Measurements from ENCODE around the gene UBE2N. TPM values are rescaled to one million over a fixed set of nuclear protein-coding genes. Genes with fewer than 3 reads are reported as not detected.

UBE2N gene
- total and polyA plus RNA-seq, 2 donors (not counting 3 experiments of a cell fraction or from before 2014, with no cell fraction given), result 59.2 to 125 TPM

DNA sequence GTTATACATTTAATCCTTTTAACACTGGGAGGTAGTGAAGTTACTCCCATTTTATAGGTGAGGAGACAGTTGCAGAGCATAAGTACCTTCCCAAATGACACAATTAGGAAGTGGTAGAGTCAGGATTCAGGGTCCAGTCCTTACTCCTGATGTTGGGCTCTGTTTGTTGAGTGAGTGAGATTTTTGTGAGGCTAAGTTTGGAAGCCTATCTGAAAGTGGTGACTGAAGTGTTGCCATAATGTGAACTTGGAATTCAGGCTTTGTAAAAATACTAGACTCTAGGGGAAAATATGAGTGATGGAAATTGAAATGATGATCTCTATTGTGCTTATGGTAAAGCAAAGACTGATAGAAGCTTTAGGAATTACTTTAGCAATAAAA lies 61.8 kb downstream of the UBE2N start:
- no peaks in the 10 kb centered on the region for H3K9me3 ChIP-seq (replicated peaks; ENCODE audit: control insufficient read depth, insufficient read depth, low read length)
- H3K36me3 ChIP-seq (ENCODE audit: control insufficient read depth in 2 of 2, extremely low read depth in 1 of 2, insufficient read depth in 2 of 2, low read length in 2 of 2), result peaks cover 4 to 7% of the 10 kb centered on the region in 2 experiments
- peak overlapping the region; percentile 91 for H3K4me2 ChIP-seq (ENCODE audit: insufficient read depth, low read length)
- CTCF ChIA-PET, result interaction anchor here (0.7 to 6.8 kb wide), 16 partner anchors 17 to 722 kb away, joined by 3 to 87 read pairs (median 5); no protein-coding TSS in a partner anchor
- H2AFZ ChIP-seq (ENCODE audit: low read depth, low read length), result no peak overlapping the region
- no peaks in the 10 kb centered on the region for H3K27me3 ChIP-seq (ENCODE audit: control insufficient read depth in 2 of 2, insufficient read depth in 2 of 2, low read length in 2 of 2)
- peak overlapping the region; percentile 71 to 99 (median 95) for H3K4me3 ChIP-seq (replicated peaks in 1 of 3; ENCODE audit: insufficient read depth in 1 of 3, low read depth in 1 of 3, low read length in 3 of 3)
- H4K20me1 ChIP-seq (replicated peaks; ENCODE audit: control insufficient read depth, extremely low read depth, insufficient read depth, low read length), result peaks cover 8% of the 10 kb centered on the region
- POLR2A ChIA-PET, result no interaction called here
- H3K9ac ChIP-seq (replicated peaks; ENCODE audit: extremely low read depth, insufficient read depth, low read length), result peak overlapping the region; percentile 96
- FAIRE-seq (no peak), DNase-seq (ENCODE audit: low read depth, low spot score) (peak; percentile 42)
- H3K4me1 ChIP-seq (ENCODE audit: control insufficient read depth, extremely low read depth, insufficient read depth, low read length), result peaks cover 31% of the 10 kb centered on the region
- peak overlapping the region; percentile 79 for H3K27ac ChIP-seq (ENCODE audit: insufficient read depth, low read depth, low read length)
- dilution Hi-C loops (cut with MboI; ENCODE audit: extremely low pct_ligation_motif_present, low sequenced_read_pairs) (loop anchor here (25.0 kb wide), 1 partner anchor 368 kb away; no protein-coding TSS in a partner anchor), intact Hi-C loops (cut with micrococcal nuclease) (loop anchor here (1.0 to 10.0 kb wide), 5 partner anchors 155 to 453 kb away; no protein-coding TSS in a partner anchor)
- BruUV-seq (replicated peaks), result no TSS peak
- H3K79me2 ChIP-seq (ENCODE audit: control insufficient read depth, insufficient read depth, low read length), result peaks cover 68% of the 10 kb centered on the region
- TF ChIP-seq FOS (IDR thresholded peaks at IDR 0.05; ENCODE audit: borderline replicate concordance, insufficient read depth, low read length) (no peak), POLR2AphosphoS5 (IDR thresholded peaks at IDR 0.05; ENCODE audit: insufficient read depth, low read depth, low read length) (no peak), MYC (IDR thresholded peaks at IDR 0.05; ENCODE audit: low read depth, low read length) (no peak), EZH2 (IDR thresholded peaks at IDR 0.05; ENCODE audit: borderline replicate concordance, low read depth, low read length, severe bottlenecking) (no peak), GATA2 (IDR thresholded peaks at IDR 0.05; ENCODE audit: insufficient read depth, insufficient read length, low read depth, low read length) (no peak), JUN (IDR thresholded peaks at IDR 0.05; ENCODE audit: borderline replicate concordance, insufficient read depth, insufficient read length, low read depth) (no peak), POLR2A (IDR thresholded peaks at IDR 0.05; ENCODE audit: low read depth, low read length) (no peak)
- TF ChIP-seq, protein P1, sequence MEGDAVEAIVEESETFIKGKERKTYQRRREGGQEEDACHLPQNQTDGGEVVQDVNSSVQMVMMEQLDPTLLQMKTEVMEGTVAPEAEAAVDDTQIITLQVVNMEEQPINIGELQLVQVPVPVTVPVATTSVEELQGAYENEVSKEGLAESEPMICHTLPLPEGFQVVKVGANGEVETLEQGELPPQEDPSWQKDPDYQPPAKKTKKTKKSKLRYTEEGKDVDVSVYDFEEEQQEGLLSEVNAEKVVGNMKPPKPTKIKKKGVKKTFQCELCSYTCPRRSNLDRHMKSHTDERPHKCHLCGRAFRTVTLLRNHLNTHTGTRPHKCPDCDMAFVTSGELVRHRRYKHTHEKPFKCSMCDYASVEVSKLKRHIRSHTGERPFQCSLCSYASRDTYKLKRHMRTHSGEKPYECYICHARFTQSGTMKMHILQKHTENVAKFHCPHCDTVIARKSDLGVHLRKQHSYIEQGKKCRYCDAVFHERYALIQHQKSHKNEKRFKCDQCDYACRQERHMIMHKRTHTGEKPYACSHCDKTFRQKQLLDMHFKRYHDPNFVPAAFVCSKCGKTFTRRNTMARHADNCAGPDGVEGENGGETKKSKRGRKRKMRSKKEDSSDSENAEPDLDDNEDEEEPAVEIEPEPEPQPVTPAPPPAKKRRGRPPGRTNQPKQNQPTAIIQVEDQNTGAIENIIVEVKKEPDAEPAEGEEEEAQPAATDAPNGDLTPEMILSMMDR (IDR thresholded peaks at IDR 0.05; ENCODE audit: extremely low read depth in 1 of 2, insufficient read depth in 1 of 2, low read depth in 1 of 2, low read length in 2 of 2), result no peak
- TF ChIP-seq, protein P2, sequence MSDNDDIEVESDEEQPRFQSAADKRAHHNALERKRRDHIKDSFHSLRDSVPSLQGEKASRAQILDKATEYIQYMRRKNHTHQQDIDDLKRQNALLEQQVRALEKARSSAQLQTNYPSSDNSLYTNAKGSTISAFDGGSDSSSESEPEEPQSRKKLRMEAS (IDR thresholded peaks at IDR 0.05; ENCODE audit: insufficient read depth, insufficient read length), result no peak
- no peaks in the 10 kb centered on the region for H3K9me1 ChIP-seq (replicated peaks; ENCODE audit: control insufficient read depth, extremely low read depth, insufficient read depth, low read length)

All from endothelial cell of umbilical vein (primary cell).